Glutamatergic neuron (in vitro differentiated cells): Measurements from ENCODE around the gene TP53TG5. TPM values are rescaled to one million over a fixed set of nuclear protein-coding genes. Genes with fewer than 3 reads are reported as not detected.

ENCODE experiments used
- DNase-seq: peaks from one replicate; pipeline ENCODE4 v3.0.0; 2022
- H3K27ac Mint-ChIP-seq: one replicate; pipeline ENCODE4 v1.8.0; 2020; ENCODE audit warnings: mild to moderate bottlenecking, mixed read lengths, inconsistent platforms; ENCODE audit not compliant: unreplicated experiment
- H3K27me3 Mint-ChIP-seq: one replicate; pipeline ENCODE4 v1.8.0; 2020; ENCODE audit warnings: mild to moderate bottlenecking, moderate library complexity, mixed read lengths, inconsistent platforms; ENCODE audit not compliant: unreplicated experiment
- H3K36me3 Mint-ChIP-seq: one replicate; pipeline ENCODE4 v1.8.0; 2020; ENCODE audit warnings: mild to moderate bottlenecking, mixed read lengths, inconsistent platforms; ENCODE audit not compliant: unreplicated experiment
- H3K4me1 Mint-ChIP-seq: one replicate; pipeline ENCODE4 v1.8.0; 2020; ENCODE audit warnings: mild to moderate bottlenecking, low read depth, mixed read lengths, inconsistent platforms; ENCODE audit not compliant: unreplicated experiment
- H3K4me3 Mint-ChIP-seq: one replicate; pipeline ENCODE4 v1.8.0; 2020; ENCODE audit warnings: mild to moderate bottlenecking, mixed read lengths, inconsistent platforms; ENCODE audit not compliant: unreplicated experiment
- H3K9me3 Mint-ChIP-seq: one replicate; pipeline ENCODE4 v1.8.0; 2020; ENCODE audit warnings: mild to moderate bottlenecking, moderate library complexity, mixed read lengths, inconsistent platforms; ENCODE audit not compliant: unreplicated experiment
- CTCF ChIP-seq: fragments of 200-600 bp; sonication (generic); IDR thresholded peaks from one replicate; pipeline ENCODE4 v1.5.0; 2021; ENCODE audit not compliant: partially characterized antibody, unreplicated experiment
- total RNA-seq: library from RNA; stranded (reverse); fragmentation: NEBNext Ultra II Directional; extraction: Animal tissue kit (Norgen Biotek cat#: 25700); gene quantifications from one replicate; pipeline ENCODE4 v1.2.1, GENCODE V29; 2021; ENCODE audit not compliant: unreplicated experiment

Gene TP53TG5
- total RNA-seq, 1 donor from 2014 or later: not detected

GRCh38 chr20:45372241-45372640 lies 5.9 kb downstream of the TP53TG5 start:
- no peaks in the 10 kb centered on the region for H3K4me1 Mint-ChIP-seq
- no peak for TF ChIP-seq CTCF
- H3K9me3 Mint-ChIP-seq: peaks cover 1% of the 10 kb centered on the region
- no peak overlapping the region for H3K27ac Mint-ChIP-seq
- peaks cover 4% of the 10 kb centered on the region for H3K27me3 Mint-ChIP-seq
- DNase-seq: no peak
- no peaks in the 10 kb centered on the region for H3K36me3 Mint-ChIP-seq
- H3K4me3 Mint-ChIP-seq: no peak overlapping the region

GRCh38 chr20:45370571-45371160 lies 7.5 kb downstream of the TP53TG5 start:
- TF ChIP-seq CTCF: no peak
- Mint-ChIP-seq H3K9me3 (peaks cover 1% of the 10 kb centered on the region), H3K36me3 (no peaks in the 10 kb centered on the region), H3K27ac (no peak overlapping the region), H3K27me3 (peaks cover 4% of the 10 kb centered on the region), H3K4me1 (no peaks in the 10 kb centered on the region), H3K4me3 (no peak overlapping the region)
- DNase-seq: no peak

- TF ChIP-seq CTCF: no peak
- Mint-ChIP-seq H3K36me3 (no peaks in the 10 kb centered on the region), H3K27ac (no peak overlapping the region), H3K4me3 (no peak overlapping the region), H3K9me3 (no peaks in the 10 kb centered on the region), H3K4me1 (peaks cover 7% of the 10 kb centered on the region), H3K27me3 (peaks cover 4% of the 10 kb centered on the region)
- DNase-seq: no peak
Measured at GRCh38 chr20:45368221-45368980, 9.7 kb downstream of the TP53TG5 start.

GRCh38 chr20:45367126-45367525 lies 11.0 kb downstream of the TP53TG5 start:
- no peak for DNase-seq
- H3K9me3 Mint-ChIP-seq: peaks cover 5% of the 10 kb centered on the region
- no peak overlapping the region for H3K27ac Mint-ChIP-seq
- no peak for TF ChIP-seq CTCF
- no peaks in the 10 kb centered on the region for H3K36me3 Mint-ChIP-seq
- H3K4me3 Mint-ChIP-seq: no peak overlapping the region
- H3K4me1 Mint-ChIP-seq: peaks cover 11% of the 10 kb centered on the region
- H3K27me3 Mint-ChIP-seq: peaks cover 4% of the 10 kb centered on the region

- Mint-ChIP-seq H3K9me3 (peaks cover 5% of the 10 kb centered on the region), H3K4me3 (no peak overlapping the region), H3K27me3 (peaks cover 4% of the 10 kb centered on the region), H3K27ac (no peak overlapping the region), H3K4me1 (peaks cover 11% of the 10 kb centered on the region), H3K36me3 (no peaks in the 10 kb centered on the region)
- TF ChIP-seq CTCF: no peak
- no peak for DNase-seq
Measured at GRCh38 chr20:45366631-45367030, 11.5 kb downstream of the TP53TG5 start.
